Peyer's patch (tissue), 4 donors: Measurements from ENCODE around the gene PRR23E. TPM values are rescaled to one million over a fixed set of nuclear protein-coding genes. Genes with fewer than 3 reads are reported as not detected.

Experiments
- DNase-seq, 3 donors: peaks; one replicate each; pipeline ENCODE4 v3.0.0-alpha.2; 2017 to 2019
- H3K27ac ChIP-seq, 4 donors: fragments of 200-600 bp; sonication (generic); one replicate each; pipeline ENCODE4 v1.5.1; 2016 to 2019
- H3K27me3 ChIP-seq, 2 donors: fragments of 200-600 bp; sonication (generic); one replicate each; pipeline ENCODE4 v1.5.1; 2019
- H3K36me3 ChIP-seq, 3 donors: fragments of 200-600 bp; sonication (generic); one replicate each; pipeline ENCODE4 v1.5.1; 2016 to 2019
- H3K4me1 ChIP-seq, 4 donors: fragments of 200-600 bp; sonication (generic); one replicate each; pipeline ENCODE4 v1.5.1; 2016 to 2019
- H3K4me3 ChIP-seq, 4 donors: fragments of 200-600 bp; sonication (generic); 1 replicate in 3 of 4; 2 replicates in 1 of 4; pipeline ENCODE4 v1.5.1; 2016 to 2019; ENCODE audit warnings: mild to moderate bottlenecking in 1 of 4
- H3K9me3 ChIP-seq, 4 donors: fragments of 200-600 bp; sonication (generic); one replicate each; pipeline ENCODE4 v1.5.1; 2016 to 2019; ENCODE audit warnings: mild to moderate bottlenecking in 1 of 4
- POLR2A ChIP-seq, 2 donors: fragments of 450-650 bp; IDR thresholded peaks; one replicate each; pipeline ENCODE4 v1.5.1; 2017; ENCODE audit warnings: antibody characterized with exemption in 2 of 2, mild to moderate bottlenecking in 2 of 2, moderate library complexity in 2 of 2
- total RNA-seq, 4 donors: library from RNA; depleted of rRNA; stranded (reverse); fragments of >200 nt; gene quantifications; one replicate each; pipeline ENCODE4 v1.1.0, GENCODE V29; 2016
- TF ChIP-seq, protein P1 (sequence below), 6 experiments: fragments of 450-650 bp in 4 of 6; fragments of 200-600 bp in 2 of 6; sonication (generic) in 1 of 6; IDR thresholded peaks; one replicate each; pipeline ENCODE4 v1.5.1; 2017 to 2019; ENCODE audit warnings: antibody characterized with exemption in 6 of 6, mild to moderate bottlenecking in 3 of 6, moderate library complexity in 1 of 6

The PRR23E gene
- total RNA-seq, 4 donors from 2014 or later: not detected

DNA sequence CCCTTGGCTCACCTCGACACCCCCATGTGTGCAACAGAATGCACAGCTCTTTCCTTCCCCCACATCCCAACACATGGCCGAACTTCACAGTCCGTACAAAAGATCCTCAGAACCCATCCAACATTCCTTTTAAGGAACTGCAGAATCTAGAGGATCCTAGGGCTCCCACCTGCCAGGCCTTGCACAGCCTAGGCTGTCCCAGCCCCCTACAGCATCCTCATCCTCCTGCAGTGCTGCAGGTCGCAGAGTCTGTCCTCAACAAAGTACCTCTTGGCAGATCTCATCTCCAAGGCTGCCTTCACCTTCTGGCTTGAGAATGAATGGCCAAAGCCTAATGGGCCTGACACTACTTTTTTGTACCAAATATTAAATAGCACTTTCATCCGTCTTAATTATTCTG lies 19.8 kb downstream of the PRR23E start:
- Histone ChIP-seq H3K27me3 (no peaks in the 10 kb centered on the region), H3K9me3 (no peaks in the 10 kb centered on the region), H3K36me3 (no peaks in the 10 kb centered on the region), H3K4me3 (no peak overlapping the region), H3K4me1 (no peaks in the 10 kb centered on the region), H3K27ac (no peak overlapping the region)
- TF ChIP-seq, protein P1, sequence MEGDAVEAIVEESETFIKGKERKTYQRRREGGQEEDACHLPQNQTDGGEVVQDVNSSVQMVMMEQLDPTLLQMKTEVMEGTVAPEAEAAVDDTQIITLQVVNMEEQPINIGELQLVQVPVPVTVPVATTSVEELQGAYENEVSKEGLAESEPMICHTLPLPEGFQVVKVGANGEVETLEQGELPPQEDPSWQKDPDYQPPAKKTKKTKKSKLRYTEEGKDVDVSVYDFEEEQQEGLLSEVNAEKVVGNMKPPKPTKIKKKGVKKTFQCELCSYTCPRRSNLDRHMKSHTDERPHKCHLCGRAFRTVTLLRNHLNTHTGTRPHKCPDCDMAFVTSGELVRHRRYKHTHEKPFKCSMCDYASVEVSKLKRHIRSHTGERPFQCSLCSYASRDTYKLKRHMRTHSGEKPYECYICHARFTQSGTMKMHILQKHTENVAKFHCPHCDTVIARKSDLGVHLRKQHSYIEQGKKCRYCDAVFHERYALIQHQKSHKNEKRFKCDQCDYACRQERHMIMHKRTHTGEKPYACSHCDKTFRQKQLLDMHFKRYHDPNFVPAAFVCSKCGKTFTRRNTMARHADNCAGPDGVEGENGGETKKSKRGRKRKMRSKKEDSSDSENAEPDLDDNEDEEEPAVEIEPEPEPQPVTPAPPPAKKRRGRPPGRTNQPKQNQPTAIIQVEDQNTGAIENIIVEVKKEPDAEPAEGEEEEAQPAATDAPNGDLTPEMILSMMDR (IDR thresholded peaks at IDR 0.05): no peak
- no peak for TF ChIP-seq POLR2A (IDR thresholded peaks at IDR 0.05)
- DNase-seq: no peak

DNA sequence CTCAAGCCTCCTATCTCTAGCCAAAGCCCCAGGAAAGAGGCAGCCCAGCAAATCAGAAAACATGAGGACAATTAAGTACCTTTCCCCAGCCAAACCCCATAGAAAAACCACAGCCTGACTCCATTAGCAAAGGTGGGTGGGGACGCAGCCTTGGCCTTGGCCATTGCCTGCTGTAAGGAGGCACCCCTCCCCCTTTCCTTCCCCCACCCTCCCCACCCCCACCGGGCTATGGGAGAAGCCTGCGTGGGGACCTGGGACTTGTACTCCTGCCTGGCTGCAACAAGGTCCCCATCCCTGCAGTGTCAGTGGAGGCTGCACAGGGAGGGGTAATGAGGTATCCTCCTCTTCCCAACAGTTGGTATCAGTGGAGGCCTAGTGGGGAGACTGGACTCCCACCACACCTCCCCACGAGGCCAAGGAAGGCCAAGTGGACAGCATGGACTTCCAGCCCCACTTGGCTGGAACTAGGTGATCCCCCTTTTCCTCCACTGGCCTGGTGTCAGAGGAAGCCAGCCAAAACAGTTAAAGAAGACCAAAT lies 20.5 kb downstream of the PRR23E start:
- no peaks in the 10 kb centered on the region for H3K27me3 ChIP-seq
- TF ChIP-seq, protein P1 (IDR thresholded peaks at IDR 0.05): no peak
- TF ChIP-seq POLR2A (IDR thresholded peaks at IDR 0.05): no peak
- H3K4me3 ChIP-seq: no peak overlapping the region
- H3K9me3 ChIP-seq: no peaks in the 10 kb centered on the region
- no peak for DNase-seq
- H3K27ac ChIP-seq: no peak overlapping the region
- no peaks in the 10 kb centered on the region for H3K4me1 ChIP-seq
- H3K36me3 ChIP-seq: no peaks in the 10 kb centered on the region

DNA sequence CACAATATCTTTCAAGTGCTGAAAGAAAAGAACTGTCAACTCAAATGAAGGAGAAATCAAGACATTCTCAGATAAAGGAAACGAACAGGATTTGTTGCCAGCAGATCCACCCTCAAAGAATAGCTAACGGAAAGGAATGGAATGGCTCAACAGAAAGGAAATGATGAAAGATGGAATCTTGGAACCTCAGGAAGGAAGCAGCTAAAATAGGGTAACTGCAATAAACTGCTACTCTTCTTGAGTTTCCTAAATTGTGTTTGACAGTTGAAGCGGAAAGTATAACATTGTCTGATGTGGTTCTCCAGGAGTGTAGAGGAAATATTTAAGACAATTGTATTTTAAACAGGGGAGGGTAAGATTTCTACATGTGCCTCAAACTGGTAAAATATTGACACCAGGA lies 22.0 kb downstream of the PRR23E start:
- no peaks in the 10 kb centered on the region for H3K27me3 ChIP-seq
- DNase-seq: no peak
- H3K36me3 ChIP-seq: no peaks in the 10 kb centered on the region
- no peaks in the 10 kb centered on the region for H3K4me1 ChIP-seq
- no peaks in the 10 kb centered on the region for H3K9me3 ChIP-seq
- H3K27ac ChIP-seq: no peak overlapping the region
- no peak for TF ChIP-seq POLR2A (IDR thresholded peaks at IDR 0.05)
- TF ChIP-seq, protein P1 (IDR thresholded peaks at IDR 0.05): no peak
- H3K4me3 ChIP-seq: no peak overlapping the region

DNA sequence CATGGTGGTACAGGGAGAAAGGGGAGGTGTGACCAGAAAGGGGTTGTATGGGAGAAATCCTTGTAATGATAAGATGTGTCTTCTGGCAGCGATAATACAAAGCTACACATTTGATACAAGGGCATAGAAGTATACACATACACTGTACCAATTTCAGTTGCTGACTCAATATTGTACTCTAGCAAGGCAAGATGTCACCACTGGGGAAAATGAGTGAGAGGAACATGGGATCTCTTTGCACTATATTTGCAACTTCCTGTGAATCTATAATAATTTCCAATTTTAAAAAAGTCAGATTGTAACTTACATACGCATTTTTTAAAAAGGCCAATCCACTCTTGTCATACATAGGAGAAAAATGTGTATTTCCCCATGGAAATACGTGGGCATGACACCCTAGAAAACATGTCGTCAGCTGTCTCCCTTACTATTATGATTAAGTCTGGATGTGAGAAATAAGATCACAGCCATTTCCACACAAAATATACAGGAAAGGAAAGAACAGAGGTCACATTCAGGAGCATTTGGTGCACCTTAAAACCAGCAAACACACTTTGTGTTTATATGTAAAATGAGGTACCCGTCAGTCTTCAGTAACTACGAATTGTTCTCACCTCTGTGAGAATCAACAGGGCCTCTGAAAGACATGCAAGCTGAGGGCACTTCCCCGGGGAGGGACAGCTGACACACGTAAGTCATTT lies 22.9 kb downstream of the PRR23E start:
- no peak for DNase-seq
- Histone ChIP-seq H3K4me1 (no peaks in the 10 kb centered on the region), H3K27ac (no peak overlapping the region), H3K9me3 (no peaks in the 10 kb centered on the region), H3K36me3 (no peaks in the 10 kb centered on the region), H3K27me3 (no peaks in the 10 kb centered on the region), H3K4me3 (no peak overlapping the region)
- TF ChIP-seq POLR2A (IDR thresholded peaks at IDR 0.05): no peak
- TF ChIP-seq, protein P1 (IDR thresholded peaks at IDR 0.05): no peak

DNA sequence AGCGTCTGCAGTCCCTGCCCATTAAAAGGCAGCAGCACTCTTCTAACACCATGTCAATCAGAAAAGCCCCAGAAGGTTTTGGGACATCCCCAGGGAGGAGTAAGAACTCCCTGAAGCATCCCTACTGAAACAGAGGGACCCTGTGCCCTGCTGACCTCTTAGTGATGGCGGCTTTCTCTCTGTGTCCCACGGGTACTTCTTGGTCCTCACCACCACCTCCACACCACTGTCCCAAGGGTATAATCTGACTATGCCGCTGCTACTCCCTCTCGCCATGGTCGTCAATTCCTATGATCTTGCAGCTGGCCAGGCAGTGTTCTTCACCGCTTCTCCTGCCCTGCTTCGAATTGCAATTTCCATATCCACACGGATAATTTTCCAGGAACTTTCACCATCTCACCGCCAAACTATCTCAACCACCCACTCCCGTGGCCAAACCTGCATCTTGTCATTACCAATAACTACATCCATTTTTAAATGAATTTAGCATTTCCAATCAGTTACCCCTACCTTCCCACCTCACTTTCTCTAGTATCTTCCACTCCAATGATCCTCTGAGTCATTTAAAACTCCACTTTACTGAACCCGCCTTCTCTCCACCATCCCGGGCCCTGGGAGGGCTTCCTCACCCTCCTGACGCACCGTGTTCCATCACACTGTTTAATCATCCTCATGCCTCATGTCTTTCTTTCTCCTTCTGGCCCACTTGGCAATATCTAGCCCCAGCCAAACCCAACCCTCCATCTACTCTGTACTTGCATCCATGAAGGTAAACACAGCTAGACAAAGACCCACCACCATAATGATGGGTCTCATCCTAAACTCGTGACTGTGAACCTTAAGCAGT lies 23.7 kb downstream of the PRR23E start:
- Histone ChIP-seq H3K9me3 (no peaks in the 10 kb centered on the region), H3K4me1 (no peaks in the 10 kb centered on the region), H3K36me3 (no peaks in the 10 kb centered on the region), H3K4me3 (no peak overlapping the region), H3K27ac (no peak overlapping the region), H3K27me3 (no peaks in the 10 kb centered on the region)
- TF ChIP-seq, protein P1 (IDR thresholded peaks at IDR 0.05): no peak
- TF ChIP-seq POLR2A (IDR thresholded peaks at IDR 0.05): no peak
- no peak for DNase-seq
